Measurements from ENCODE around the gene SLC17A7. TPM values are rescaled to one million over a fixed set of nuclear protein-coding genes. Genes with fewer than 3 reads are reported as not detected.

Gene SLC17A7
- total and polyA plus RNA-seq, 9 of the 15 experiments (the other 6 are each of a cell fraction or from before 2014, with no cell fraction given), result 1.1 to 15.7 (median 2.4) TPM

GRCh38 chr19:49440439-49441209 lies 703 bp downstream of the SLC17A7 start (continued):
- no peak for TF ChIP-seq NFATC3 (IDR thresholded peaks at IDR 0.05)
- TF ChIP-seq ZNF507 (tag; conservative IDR thresholded peaks at IDR 0.05), result no peak
- no peak for TF ChIP-seq RBM17 (IDR thresholded peaks at IDR 0.05; ENCODE audit: borderline replicate concordance, low read depth, low read length)
- no peak for TF ChIP-seq HOMEZ (CRISPR knock-in tag; IDR thresholded peaks at IDR 0.05)
- TF ChIP-seq YBX1 (IDR thresholded peaks at IDR 0.05), result no peak

GRCh38 chr19:49439836-49440235 lies 1.5 kb downstream of the SLC17A7 start:
- Histone ChIP-seq H4K20me1 (replicated peaks; ENCODE audit: control insufficient read depth, insufficient read depth, low read length) (no peaks in the 10 kb centered on the region), H3K9me1 (ENCODE audit: control insufficient read depth, insufficient read depth, low read length) (no peaks in the 10 kb centered on the region), H3K27me3 (ENCODE audit: control insufficient read depth in 2 of 2, insufficient read depth in 2 of 2, low read length in 2 of 2) (peaks cover 7 to 19% of the 10 kb centered on the region in 2 experiments; a peak in 4 of 5 replicates), H3K79me2 (ENCODE audit: control insufficient read depth, insufficient read depth, low read length) (no peaks in the 10 kb centered on the region), H3K4me2 (ENCODE audit: insufficient read depth, low read length) (0 out of 2 replicates have a peak overlapping the region, but pooled peaks have one; percentile 3), H3K4me1 (replicated peaks in 1 of 2; ENCODE audit: control insufficient read depth in 2 of 2, insufficient read depth in 2 of 2, low read length in 2 of 2) (peaks cover 37 to 54% of the 10 kb centered on the region in 2 experiments), H3K9me3 (replicated peaks; ENCODE audit: control insufficient read depth, insufficient read depth, low read depth, low read length) (no peaks in the 10 kb centered on the region), H3K27ac (ENCODE audit: extremely low read depth, low read depth, low read length) (no peak overlapping the region), H3K36me3 (ENCODE audit: control insufficient read depth, insufficient read depth, low read length) (no peaks in the 10 kb centered on the region), H3K4me3 (no peak overlapping the region), H3K9ac (ENCODE audit: insufficient read depth in 1 of 2, low read depth in 2 of 2, low read length in 2 of 2) (peak overlapping the region in 1 of 2 experiments; percentile 22; a peak in 1 of 4 replicates), H2AFZ (ENCODE audit: low read depth, low read length) (no peak overlapping the region)
- 9% methylated on average over 4 of the region's 6 CpGs for WGBS (ENCODE audit: insufficient coverage, low coverage, missing lambda C conversion rate)
- intact Hi-C loops (cut with micrococcal nuclease), result loop anchor here (5.0 to 10.0 kb wide), 2 partner anchors 175 to 288 kb away; no protein-coding TSS in a partner anchor
- ChIA-PET CTCF (ENCODE audit: low intra/inter-chr PET ratio) (no interaction called here), POLR2A (interaction anchor here (0.6 to 3.7 kb wide), 3 partner anchors 9 to 216 kb away, joined by 3 to 14 read pairs (median 3); no protein-coding TSS in a partner anchor)
- BruUV-seq (replicated peaks), result no TSS peak
- no peak for ATAC-seq
- no peak for FAIRE-seq
- in situ Hi-C loops (cut with MboI), result loop anchor here (5.0 kb wide), 1 partner anchor 48 kb away; no protein-coding TSS in a partner anchor
- DNase-seq (ENCODE audit: extremely low read depth in 1 of 4, low spot score in 3 of 4), result no peak
- TF ChIP-seq MTA3 (IDR thresholded peaks at IDR 0.05; ENCODE audit: borderline replicate concordance) (no peak), ZNF282 (CRISPR knock-in tag; IDR thresholded peaks at IDR 0.05) (no peak), ZNF24 (IDR thresholded peaks at IDR 0.05) (no peak), PHTF2 (CRISPR knock-in tag; IDR thresholded peaks at IDR 0.05) (no peak), ZBTB17 (CRISPR knock-in tag; IDR thresholded peaks at IDR 0.05) (no peak), TFAM (CRISPR knock-in tag; conservative IDR thresholded peaks at IDR 0.05) (no peak), KLF10 (CRISPR knock-in tag; IDR thresholded peaks at IDR 0.05) (no peak), ADNP (tag; IDR thresholded peaks at IDR 0.05) (no peak), POLR2B (IDR thresholded peaks at IDR 0.05; ENCODE audit: low read depth, partially characterized antibody) (no peak), SNIP1 (IDR thresholded peaks at IDR 0.05; ENCODE audit: low read depth) (no peak), ZNF696 (CRISPR knock-in tag; conservative IDR thresholded peaks at IDR 0.05) (no peak), ELF4 (CRISPR knock-in tag; IDR thresholded peaks at IDR 0.05) (no peak), NR2C1 (IDR thresholded peaks at IDR 0.05) (no peak), NR2C1 (tag; IDR thresholded peaks at IDR 0.05) (no peak)
